ENCODE measurements around the gene DAAM1.

DNA sequence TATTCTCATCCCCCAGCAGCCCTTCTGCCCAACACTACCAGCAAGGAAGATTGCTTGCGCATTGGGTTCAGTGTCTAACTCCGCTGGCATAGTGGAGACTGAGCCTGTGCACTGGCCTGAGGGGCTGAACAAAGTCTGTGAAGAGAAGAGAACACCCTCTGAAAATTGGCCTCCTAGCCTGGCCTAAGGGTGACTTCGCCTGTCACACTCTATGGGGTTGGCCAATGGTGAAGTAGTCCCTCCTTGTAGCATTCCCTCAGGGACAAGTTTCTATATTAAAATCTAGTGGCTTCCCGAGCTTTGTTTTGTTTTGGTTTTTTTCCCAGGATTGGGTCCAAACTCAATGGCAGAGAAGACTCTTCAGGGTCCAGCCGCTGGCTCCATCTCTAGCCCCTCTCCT lies 49.1 kb upstream of the DAAM1 start:
- TF ChIP-seq SP1 (IDR thresholded peaks at IDR 0.05) (no peak), BHLHE40 (IDR thresholded peaks at IDR 0.05; ENCODE audit: borderline replicate concordance) (no peak), FOXM1 (IDR thresholded peaks at IDR 0.05; ENCODE audit: borderline replicate concordance) (no peak), LEF1 (IDR thresholded peaks at IDR 0.05; ENCODE audit: borderline replicate concordance) (no peak), SUZ12 (IDR thresholded peaks at IDR 0.05) (no peak), ZNF384 (IDR thresholded peaks at IDR 0.05) (no peak), TARDBP (IDR thresholded peaks at IDR 0.05) (no peak), HDGF (IDR thresholded peaks at IDR 0.05; ENCODE audit: borderline replicate concordance) (no peak), CTBP1 (IDR thresholded peaks at IDR 0.05; ENCODE audit: borderline replicate concordance) (no peak)

Data from HEK293T (cell line).